ENCODE measurements around the gene RERE.

Gene RERE

DNA sequence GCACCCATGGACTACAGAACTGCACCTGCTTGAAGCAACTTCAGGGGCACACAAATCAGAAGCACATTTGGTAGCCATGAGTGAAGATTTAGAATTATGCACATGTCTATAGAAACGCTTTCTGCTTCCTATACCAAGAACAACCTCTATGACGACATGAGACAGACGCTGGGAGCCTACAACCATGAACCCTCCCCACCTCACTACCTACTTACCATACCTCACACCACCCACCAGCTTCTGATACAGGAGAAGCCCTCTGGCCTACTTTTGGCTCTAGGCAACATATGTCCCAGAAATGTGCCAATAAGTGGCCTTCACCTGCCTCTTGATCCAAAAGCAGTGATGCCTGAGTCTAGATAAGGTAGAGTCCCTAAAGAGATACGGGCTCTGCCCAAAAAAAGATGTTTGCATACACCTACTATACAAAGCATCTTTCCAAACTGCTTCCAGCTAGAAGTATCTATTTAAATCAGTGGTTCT lies 441.0 kb downstream of the RERE start:
- no peak overlapping the region for H3K4me3 ChIP-seq (replicated peaks; ENCODE audit: low read depth, low read length)
- TF ChIP-seq, protein P1, sequence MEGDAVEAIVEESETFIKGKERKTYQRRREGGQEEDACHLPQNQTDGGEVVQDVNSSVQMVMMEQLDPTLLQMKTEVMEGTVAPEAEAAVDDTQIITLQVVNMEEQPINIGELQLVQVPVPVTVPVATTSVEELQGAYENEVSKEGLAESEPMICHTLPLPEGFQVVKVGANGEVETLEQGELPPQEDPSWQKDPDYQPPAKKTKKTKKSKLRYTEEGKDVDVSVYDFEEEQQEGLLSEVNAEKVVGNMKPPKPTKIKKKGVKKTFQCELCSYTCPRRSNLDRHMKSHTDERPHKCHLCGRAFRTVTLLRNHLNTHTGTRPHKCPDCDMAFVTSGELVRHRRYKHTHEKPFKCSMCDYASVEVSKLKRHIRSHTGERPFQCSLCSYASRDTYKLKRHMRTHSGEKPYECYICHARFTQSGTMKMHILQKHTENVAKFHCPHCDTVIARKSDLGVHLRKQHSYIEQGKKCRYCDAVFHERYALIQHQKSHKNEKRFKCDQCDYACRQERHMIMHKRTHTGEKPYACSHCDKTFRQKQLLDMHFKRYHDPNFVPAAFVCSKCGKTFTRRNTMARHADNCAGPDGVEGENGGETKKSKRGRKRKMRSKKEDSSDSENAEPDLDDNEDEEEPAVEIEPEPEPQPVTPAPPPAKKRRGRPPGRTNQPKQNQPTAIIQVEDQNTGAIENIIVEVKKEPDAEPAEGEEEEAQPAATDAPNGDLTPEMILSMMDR (IDR thresholded peaks at IDR 0.05; ENCODE audit: low read length, missing control alignments), result no peak
- DNase-seq (ENCODE audit: low read depth), result no peak

DNA sequence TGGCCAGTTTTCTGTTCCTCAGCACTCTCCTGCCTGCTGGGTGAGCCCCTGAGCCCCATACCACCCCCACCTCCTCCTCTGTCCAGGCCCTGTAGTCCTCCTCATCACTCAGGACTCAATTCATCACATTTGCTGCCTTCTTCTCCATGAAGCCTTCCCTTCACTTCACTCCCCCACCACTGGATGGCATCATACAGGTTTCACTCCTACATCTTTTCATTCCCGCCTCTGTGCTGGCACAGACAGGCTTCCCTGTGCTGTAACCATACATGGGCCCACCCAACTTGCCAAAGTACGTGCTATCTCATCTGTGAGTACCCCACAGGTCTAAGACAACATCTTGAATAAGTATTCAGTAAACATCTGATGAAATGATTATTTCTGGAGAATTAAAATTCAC lies 442.6 kb downstream of the RERE start:
- DNase-seq (ENCODE audit: low read depth), result peak; percentile 63
- H3K4me3 ChIP-seq (replicated peaks; ENCODE audit: low read depth, low read length), result no peak overlapping the region
- TF ChIP-seq, protein P1 (IDR thresholded peaks at IDR 0.05; ENCODE audit: low read length, missing control alignments), result peak; percentile 57

DNA sequence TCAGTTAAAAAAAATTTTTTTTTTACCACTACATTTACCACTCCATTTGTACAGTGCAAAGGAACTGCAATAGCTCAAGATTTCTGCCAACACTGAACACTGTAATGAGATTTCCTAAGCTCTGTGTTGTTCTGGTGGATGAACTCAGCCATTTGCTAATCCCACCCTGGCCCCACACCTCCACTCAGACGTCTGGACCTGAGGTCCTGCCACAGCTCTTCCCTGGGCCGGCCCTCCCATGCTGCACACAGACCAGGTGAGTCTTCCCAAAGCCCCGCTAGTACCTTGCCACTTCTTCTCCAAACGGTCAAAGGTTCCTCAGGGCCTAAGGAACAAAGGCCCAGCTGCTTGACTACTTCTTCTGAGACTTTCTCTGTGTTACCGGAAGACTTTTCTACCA lies 443.1 kb downstream of the RERE start:
- no peak for DNase-seq (ENCODE audit: low read depth)
- TF ChIP-seq, protein P1 (IDR thresholded peaks at IDR 0.05; ENCODE audit: low read length, missing control alignments), result no peak
- no peak overlapping the region for H3K4me3 ChIP-seq (replicated peaks; ENCODE audit: low read depth, low read length)

DNA sequence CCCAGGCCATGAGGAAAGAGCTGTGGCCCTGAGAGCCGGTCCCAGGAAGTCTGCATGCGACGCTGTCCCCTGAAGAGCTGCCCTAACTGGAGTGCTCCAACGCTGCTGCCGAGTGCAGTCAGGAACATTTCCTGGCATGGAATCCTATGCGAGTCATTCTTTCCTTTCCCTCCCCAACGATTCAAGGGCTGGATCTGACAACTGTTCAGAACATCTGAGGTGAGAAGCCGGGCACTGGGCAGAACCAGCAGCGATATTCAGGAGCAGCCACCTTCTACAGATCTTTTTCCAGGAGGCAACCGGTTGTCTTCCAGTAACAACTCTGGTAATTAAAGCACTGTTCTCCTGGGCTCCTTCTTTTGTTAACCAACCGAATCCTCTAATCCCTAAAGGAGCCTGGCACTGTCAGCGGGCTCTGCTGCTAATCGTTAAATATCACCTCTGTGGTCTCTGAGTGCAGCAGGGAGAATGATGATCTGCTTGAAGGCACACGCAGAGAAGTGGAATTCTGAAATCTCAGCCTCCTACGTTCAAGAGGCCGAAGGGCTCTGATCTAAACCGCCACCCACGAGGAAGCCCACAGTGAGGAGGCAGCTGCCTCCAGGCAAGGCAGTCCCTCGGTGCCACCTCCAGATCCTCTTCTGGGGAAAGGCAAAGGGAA lies 443.7 kb downstream of the RERE start:
- peak; percentile 84 for DNase-seq (ENCODE audit: low read depth)
- H3K4me3 ChIP-seq (replicated peaks; ENCODE audit: low read depth, low read length), result no peak overlapping the region

DNA sequence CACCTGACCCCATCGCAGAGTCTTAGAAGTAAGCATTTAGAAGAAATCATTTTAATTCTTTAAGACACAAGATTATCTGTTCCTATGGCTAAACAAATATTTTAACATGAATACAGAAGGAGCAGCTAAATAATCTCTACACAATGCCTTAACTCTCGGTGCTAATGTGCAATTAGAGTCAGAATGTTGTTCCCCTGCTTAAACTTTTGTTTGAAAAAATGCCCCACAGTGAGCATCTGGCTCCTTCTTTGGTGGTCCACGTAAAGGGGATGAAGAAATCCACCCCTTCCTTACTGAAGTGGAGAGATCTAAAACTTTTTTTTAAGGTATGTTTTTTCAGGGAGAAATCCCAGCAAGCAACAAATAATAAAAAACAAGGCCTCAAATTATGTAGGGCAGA lies 444.3 kb downstream of the RERE start:
- TF ChIP-seq, protein P1 (IDR thresholded peaks at IDR 0.05; ENCODE audit: low read length, missing control alignments), result no peak
- no peak for DNase-seq (ENCODE audit: low read depth)
- no peak overlapping the region for H3K4me3 ChIP-seq (replicated peaks; ENCODE audit: low read depth, low read length)

More for the DNA sequence above, 443.7 kb downstream of the RERE start:
- TF ChIP-seq, protein P1 (IDR thresholded peaks at IDR 0.05; ENCODE audit: low read length, missing control alignments), result no peak

DNA sequence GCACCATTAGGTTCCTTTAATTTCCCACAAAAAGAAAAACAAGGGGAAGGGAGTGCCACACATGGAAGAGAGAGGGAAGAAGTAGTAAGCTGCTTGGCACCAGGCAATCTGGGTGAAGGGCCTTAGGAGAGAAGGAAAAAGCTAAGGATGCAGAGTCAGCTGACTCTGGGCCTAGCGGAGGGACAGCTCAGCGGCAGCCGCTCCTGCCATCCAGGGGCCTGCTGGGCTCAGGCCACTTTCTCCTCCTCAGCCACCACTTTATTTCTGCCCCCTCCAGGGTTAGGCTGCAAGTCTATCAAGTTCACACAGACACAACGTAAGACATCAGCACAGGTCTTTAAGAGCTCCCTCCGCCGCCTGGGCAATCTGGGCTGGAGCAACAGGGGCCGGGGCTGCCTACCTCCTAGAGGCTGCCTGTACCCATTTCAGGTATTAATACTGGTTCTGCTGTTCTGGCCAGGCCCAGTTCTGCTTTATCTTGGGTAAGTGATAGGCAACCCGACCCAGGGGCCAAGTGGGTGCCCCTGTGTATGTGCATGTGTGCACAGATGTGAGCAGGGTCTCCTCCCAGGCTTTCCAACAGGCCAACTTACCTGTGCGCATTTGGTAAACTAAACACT lies 446.0 kb downstream of the RERE start:
- no peak overlapping the region for H3K4me3 ChIP-seq (replicated peaks; ENCODE audit: low read depth, low read length)
- no peak for DNase-seq (ENCODE audit: low read depth)
- TF ChIP-seq, protein P1 (IDR thresholded peaks at IDR 0.05; ENCODE audit: low read length, missing control alignments), result no peak
